ENCODE data around the gene HPS4. TPM values are rescaled to one million over a fixed set of nuclear protein-coding genes. Genes with fewer than 3 reads are reported as not detected.
"Not testable (repeated sequence)": the region's sequence is repeated elsewhere in the genome, so short reads cannot be mapped to it uniquely, and the experiment has no call there.

The HPS4 gene
- total RNA-seq, 1 experiment from 2014 or later: 43.1 TPM

GRCh38 chr22:26408562-26409220 is 74.9 kb downstream of the HPS4 start:
- H3K27me3 ChIP-seq (ENCODE audit: control insufficient read depth, insufficient read depth, low read length); H3K4me3 ChIP-seq (ENCODE audit: insufficient read depth, low read depth, low read length); DNase-seq; H3K36me3 ChIP-seq (replicated peaks; ENCODE audit: control insufficient read depth, insufficient read depth, low read length): not testable (repeated sequence)

GRCh38 chr22:26406118-26406517 is 77.5 kb downstream of the HPS4 start:
- no peak for DNase-seq
- H3K36me3 ChIP-seq (replicated peaks; ENCODE audit: control insufficient read depth, insufficient read depth, low read length): no peaks in the 10 kb centered on the region
- no peaks in the 10 kb centered on the region for H3K27me3 ChIP-seq (ENCODE audit: control insufficient read depth, insufficient read depth, low read length)
- no peak overlapping the region for H3K4me3 ChIP-seq (ENCODE audit: insufficient read depth, low read depth, low read length)

- DNase-seq: no peak
- no peaks in the 10 kb centered on the region for H3K27me3 ChIP-seq (ENCODE audit: control insufficient read depth, insufficient read depth, low read length)
Observed at GRCh38 chr22:26404851-26405421, 78.6 kb downstream of the HPS4 start.

GRCh38 chr22:26401726-26402125 is 81.9 kb downstream of the HPS4 start:
- no peak overlapping the region for H3K4me3 ChIP-seq (ENCODE audit: insufficient read depth, low read depth, low read length)
- H3K36me3 ChIP-seq (replicated peaks; ENCODE audit: control insufficient read depth, insufficient read depth, low read length): no peaks in the 10 kb centered on the region
- no peaks in the 10 kb centered on the region for H3K27me3 ChIP-seq (ENCODE audit: control insufficient read depth, insufficient read depth, low read length)
- no peak for DNase-seq

More at GRCh38 chr22:26404851-26405421, 78.6 kb downstream of the HPS4 start:
- Histone ChIP-seq H3K36me3 (replicated peaks; ENCODE audit: control insufficient read depth, insufficient read depth, low read length) (no peaks in the 10 kb centered on the region), H3K4me3 (ENCODE audit: insufficient read depth, low read depth, low read length) (no peak overlapping the region)

Other genes with a start within 250 kb of the HPS4 start
- 6.2 and 7.4 TPM in 2 replicates for gene ASPHD2, start 54.5 kb downstream of the HPS4 start, total RNA-seq (2014; rRNA removed; shearing (Covaris generic))
- 25.9 and 32.9 TPM in 2 replicates for gene SRRD, start 94 bp upstream of the HPS4 start, total RNA-seq (2014; rRNA removed; shearing (Covaris generic))
- gene TFIP11, start 28.7 kb upstream of the HPS4 start, total RNA-seq (2014; rRNA removed; shearing (Covaris generic)): 22.2 and 22.8 TPM in 2 replicates
- 95.0 and 118 TPM in 2 replicates for gene TPST2, start 106.3 kb upstream of the HPS4 start, total RNA-seq (2014; rRNA removed; shearing (Covaris generic))
- gene CRYBB1, start 134.2 kb upstream of the HPS4 start, total RNA-seq (2014; rRNA removed; shearing (Covaris generic)): 1.9 and 3.1 TPM in 2 replicates
- gene CRYBA4, start 138.2 kb upstream of the HPS4 start, total RNA-seq (2014; rRNA removed; shearing (Covaris generic)): 0.22 TPM in 1 of 2 replicates, not detected in the other
- 3.0 and 13.4 TPM in 2 replicates for gene MIAT, start 173.8 kb upstream of the HPS4 start, total RNA-seq (2014; rRNA removed; shearing (Covaris generic))

Data from H7 (cell line).